BE2C (cell line): ENCODE data around the gene C9orf85.
A peak's percentile ranks its signal among the peaks of the same experiment; 100 is the strongest.
"Not testable (repeated sequence)": the region's sequence is repeated elsewhere in the genome, so short reads cannot be mapped to it uniquely, and the experiment has no call there.

ENCODE experiments used
- DNase-seq: peaks from one replicate; pipeline ENCODE4 v3.0.0-alpha.2; 2020
- H3K27me3 ChIP-seq: fragments of 250-450 bp; sonication (Bioruptor Pico); 2 replicates; pipeline ENCODE4 v1.5.1; 2020; ENCODE audit warnings: mild to moderate bottlenecking
- H3K36me3 ChIP-seq: fragments of 250-450 bp; sonication (Bioruptor Pico); 2 replicates; pipeline ENCODE4 v1.5.1; 2020; ENCODE audit warnings: mild to moderate bottlenecking
- H3K4me1 ChIP-seq: fragments of 250-450 bp; sonication (Bioruptor Pico); 2 replicates; pipeline ENCODE4 v1.5.1; 2020
- H3K4me3 ChIP-seq: 2 replicates; pipeline ENCODE4 v1.5.1; 2011; ENCODE audit warnings: low read depth, low read length
- H3K9me3 ChIP-seq: fragments of 250-450 bp; sonication (Bioruptor Pico); 2 replicates; pipeline ENCODE4 v1.5.1; 2020
- CTCF ChIP-seq: IDR thresholded peaks from 2 replicates; pipeline ENCODE4 v1.5.1; 2012; ENCODE audit warnings: mild to moderate bottlenecking, low read depth, low read length

C9orf85 gene

GRCh38 chr9:71896761-71897160 lies 14.7 kb upstream of the C9orf85 start:
- Histone ChIP-seq H3K36me3 (no peaks in the 10 kb centered on the region), H3K27me3 (no peaks in the 10 kb centered on the region), H3K9me3 (no peaks in the 10 kb centered on the region), H3K4me3 (no peak overlapping the region), H3K4me1 (peaks cover 2% of the 10 kb centered on the region)
- TF ChIP-seq CTCF: no peak
- DNase-seq: no peak

GRCh38 chr9:71897577-71897976 lies 13.9 kb upstream of the C9orf85 start:
- no peak for DNase-seq
- H3K27me3 ChIP-seq: no peaks in the 10 kb centered on the region
- H3K4me1 ChIP-seq: peaks cover 7% of the 10 kb centered on the region
- H3K9me3 ChIP-seq: no peaks in the 10 kb centered on the region
- no peak overlapping the region for H3K4me3 ChIP-seq
- no peaks in the 10 kb centered on the region for H3K36me3 ChIP-seq
- no peak for TF ChIP-seq CTCF

GRCh38 chr9:71898756-71899155 lies 12.7 kb upstream of the C9orf85 start:
- not testable (repeated sequence) for H3K27me3 ChIP-seq, H3K4me3 ChIP-seq, DNase-seq, H3K36me3 ChIP-seq, H3K9me3 ChIP-seq
- peaks cover 16% of the 10 kb centered on the region for H3K4me1 ChIP-seq

- Histone ChIP-seq H3K27me3 (no peaks in the 10 kb centered on the region), H3K36me3 (peaks cover 4% of the 10 kb centered on the region), H3K4me1 (peaks cover 19% of the 10 kb centered on the region), H3K4me3 (no peak overlapping the region), H3K9me3 (no peaks in the 10 kb centered on the region)
- TF ChIP-seq CTCF: peak; percentile 14; the same call in 1 of the 2 replicates
- no peak for DNase-seq
Observed at GRCh38 chr9:71901695-71902597, 9.5 kb upstream of the C9orf85 start.

GRCh38 chr9:71904076-71904475 lies 7.4 kb upstream of the C9orf85 start:
- H3K4me3 ChIP-seq: no peak overlapping the region
- peaks cover 4% of the 10 kb centered on the region for H3K36me3 ChIP-seq
- DNase-seq: no peak
- no peaks in the 10 kb centered on the region for H3K9me3 ChIP-seq
- H3K4me1 ChIP-seq: peaks cover 19% of the 10 kb centered on the region
- TF ChIP-seq CTCF: no peak
- no peaks in the 10 kb centered on the region for H3K27me3 ChIP-seq

- DNase-seq: no peak
- peak overlapping the region; percentile 97 for H3K4me3 ChIP-seq
- H3K4me1 ChIP-seq: peaks cover 2% of the 10 kb centered on the region; the same call in 1 of the 2 replicates
- no peak for TF ChIP-seq CTCF
- no peaks in the 10 kb centered on the region for H3K9me3 ChIP-seq
- H3K27me3 ChIP-seq: no peaks in the 10 kb centered on the region
- H3K36me3 ChIP-seq: peaks cover 4% of the 10 kb centered on the region
Observed at GRCh38 chr9:71908825-71909224, 2.6 kb upstream of the C9orf85 start.
